Neural progenitor cell (in vitro differentiated cells): ENCODE measurements around the gene ST6GAL2.

Experiments
- EZH2 ChIP-seq: fragments of 200-600 bp; sonication (generic); IDR thresholded peaks from 2 replicates; pipeline ENCODE4 v1.6.1; 2017; ENCODE audit warnings: antibody characterized with exemption, mild to moderate bottlenecking, moderate library complexity
- EZH2phosphoT487 ChIP-seq: fragments of 200-600 bp; sonication (generic); IDR thresholded peaks from 2 replicates; pipeline ENCODE4 v1.6.1; 2017; ENCODE audit warnings: antibody characterized with exemption
- TF ChIP-seq, protein P1 (sequence below): fragments of 200-600 bp; sonication (generic); IDR thresholded peaks from 2 replicates; pipeline ENCODE4 v1.5.1; 2017; ENCODE audit warnings: antibody characterized with exemption, mild to moderate bottlenecking

DNA sequence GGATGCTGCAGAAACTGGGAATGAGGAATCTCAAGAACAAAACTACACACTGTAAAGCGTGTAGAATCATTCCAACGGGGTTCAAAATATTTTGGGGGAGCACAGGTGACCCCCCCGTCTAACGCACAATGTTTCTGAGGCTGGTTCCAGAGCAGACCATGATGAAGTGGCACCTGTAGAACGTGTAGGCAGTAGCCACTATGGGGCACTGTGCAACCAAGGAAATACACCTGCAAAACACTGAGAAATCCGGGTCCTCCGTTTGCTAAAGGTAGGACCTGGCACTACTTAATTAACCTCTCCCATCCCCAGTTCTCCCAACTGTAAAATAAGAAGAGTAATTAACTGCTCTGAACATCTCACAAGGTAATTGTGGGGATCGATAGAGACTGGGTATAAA, 22.6 kb downstream of the ST6GAL2 start:
- TF ChIP-seq, protein P1, sequence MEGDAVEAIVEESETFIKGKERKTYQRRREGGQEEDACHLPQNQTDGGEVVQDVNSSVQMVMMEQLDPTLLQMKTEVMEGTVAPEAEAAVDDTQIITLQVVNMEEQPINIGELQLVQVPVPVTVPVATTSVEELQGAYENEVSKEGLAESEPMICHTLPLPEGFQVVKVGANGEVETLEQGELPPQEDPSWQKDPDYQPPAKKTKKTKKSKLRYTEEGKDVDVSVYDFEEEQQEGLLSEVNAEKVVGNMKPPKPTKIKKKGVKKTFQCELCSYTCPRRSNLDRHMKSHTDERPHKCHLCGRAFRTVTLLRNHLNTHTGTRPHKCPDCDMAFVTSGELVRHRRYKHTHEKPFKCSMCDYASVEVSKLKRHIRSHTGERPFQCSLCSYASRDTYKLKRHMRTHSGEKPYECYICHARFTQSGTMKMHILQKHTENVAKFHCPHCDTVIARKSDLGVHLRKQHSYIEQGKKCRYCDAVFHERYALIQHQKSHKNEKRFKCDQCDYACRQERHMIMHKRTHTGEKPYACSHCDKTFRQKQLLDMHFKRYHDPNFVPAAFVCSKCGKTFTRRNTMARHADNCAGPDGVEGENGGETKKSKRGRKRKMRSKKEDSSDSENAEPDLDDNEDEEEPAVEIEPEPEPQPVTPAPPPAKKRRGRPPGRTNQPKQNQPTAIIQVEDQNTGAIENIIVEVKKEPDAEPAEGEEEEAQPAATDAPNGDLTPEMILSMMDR, result peak; percentile 49
- no peak for TF ChIP-seq EZH2phosphoT487
- TF ChIP-seq EZH2, result no peak
